ENCODE data around the gene NT5DC4.

The NT5DC4 gene

GRCh38 chr2:112768432-112768831 lies 47.6 kb downstream of the NT5DC4 start:
- Mint-ChIP-seq H3K27me3 (no peaks in the 10 kb centered on the region), H3K9me3 (no peaks in the 10 kb centered on the region), H3K4me1 (peaks cover 22% of the 10 kb centered on the region), H3K27ac (no peak overlapping the region), H3K4me3 (no peak overlapping the region), H3K36me3 (ENCODE audit: low read depth) (peaks cover 1% of the 10 kb centered on the region)
- ATAC-seq: no peak
- DNase-seq: no peak

- ATAC-seq (no peak), DNase-seq (no peak)
- no peak overlapping the region for H3K4me3 Mint-ChIP-seq
- H3K4me1 Mint-ChIP-seq: peaks cover 18% of the 10 kb centered on the region
- H3K36me3 Mint-ChIP-seq (ENCODE audit: low read depth): no peaks in the 10 kb centered on the region
- H3K27ac Mint-ChIP-seq: no peak overlapping the region
- H3K27me3 Mint-ChIP-seq: peaks cover 13% of the 10 kb centered on the region
- peaks cover 5% of the 10 kb centered on the region for H3K9me3 Mint-ChIP-seq
Measured at GRCh38 chr2:112772322-112772721, 51.5 kb downstream of the NT5DC4 start.

DNA sequence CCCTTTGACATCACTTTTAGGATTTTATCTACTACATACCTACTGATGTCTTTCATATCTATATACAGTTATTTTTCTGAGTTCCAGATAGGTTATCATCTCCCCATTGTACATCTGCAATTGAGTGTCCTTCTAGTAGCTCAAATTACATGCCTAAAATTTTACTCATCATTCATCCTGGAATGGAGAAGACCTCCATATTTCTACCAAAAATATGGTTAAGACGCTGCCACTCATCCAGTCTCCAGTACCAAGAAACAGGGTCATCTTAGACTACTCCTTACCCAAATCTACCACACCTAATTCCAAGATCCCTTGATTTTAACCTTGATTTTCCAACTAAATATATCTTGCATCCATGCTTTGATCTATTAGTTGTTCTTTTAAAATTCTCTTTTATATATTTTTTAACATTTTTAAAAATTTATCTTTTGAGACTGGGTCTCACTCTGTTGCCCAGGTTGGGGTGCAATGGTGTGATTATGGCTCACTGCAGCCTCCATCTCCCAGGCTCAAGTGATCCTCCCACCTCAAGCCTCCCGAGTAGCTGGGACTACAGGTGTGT lies 52.2 kb downstream of the NT5DC4 start:
- DNase-seq (no peak), ATAC-seq (no peak)
- no peaks in the 10 kb centered on the region for H3K36me3 Mint-ChIP-seq (ENCODE audit: low read depth)
- H3K4me1 Mint-ChIP-seq: peaks cover 17% of the 10 kb centered on the region
- H3K4me3 Mint-ChIP-seq: no peak overlapping the region
- H3K9me3 Mint-ChIP-seq: peaks cover 5% of the 10 kb centered on the region
- peaks cover 15% of the 10 kb centered on the region for H3K27me3 Mint-ChIP-seq
- H3K27ac Mint-ChIP-seq: no peak overlapping the region

GRCh38 chr2:112773556-112773955 lies 52.7 kb downstream of the NT5DC4 start:
- H3K9me3 Mint-ChIP-seq: peaks cover 5% of the 10 kb centered on the region
- H3K36me3 Mint-ChIP-seq (ENCODE audit: low read depth): no peaks in the 10 kb centered on the region
- ATAC-seq (no peak), DNase-seq (no peak)
- no peak overlapping the region for H3K27ac Mint-ChIP-seq
- H3K27me3 Mint-ChIP-seq: peaks cover 15% of the 10 kb centered on the region
- H3K4me3 Mint-ChIP-seq: no peak overlapping the region
- H3K4me1 Mint-ChIP-seq: peaks cover 14% of the 10 kb centered on the region

DNA sequence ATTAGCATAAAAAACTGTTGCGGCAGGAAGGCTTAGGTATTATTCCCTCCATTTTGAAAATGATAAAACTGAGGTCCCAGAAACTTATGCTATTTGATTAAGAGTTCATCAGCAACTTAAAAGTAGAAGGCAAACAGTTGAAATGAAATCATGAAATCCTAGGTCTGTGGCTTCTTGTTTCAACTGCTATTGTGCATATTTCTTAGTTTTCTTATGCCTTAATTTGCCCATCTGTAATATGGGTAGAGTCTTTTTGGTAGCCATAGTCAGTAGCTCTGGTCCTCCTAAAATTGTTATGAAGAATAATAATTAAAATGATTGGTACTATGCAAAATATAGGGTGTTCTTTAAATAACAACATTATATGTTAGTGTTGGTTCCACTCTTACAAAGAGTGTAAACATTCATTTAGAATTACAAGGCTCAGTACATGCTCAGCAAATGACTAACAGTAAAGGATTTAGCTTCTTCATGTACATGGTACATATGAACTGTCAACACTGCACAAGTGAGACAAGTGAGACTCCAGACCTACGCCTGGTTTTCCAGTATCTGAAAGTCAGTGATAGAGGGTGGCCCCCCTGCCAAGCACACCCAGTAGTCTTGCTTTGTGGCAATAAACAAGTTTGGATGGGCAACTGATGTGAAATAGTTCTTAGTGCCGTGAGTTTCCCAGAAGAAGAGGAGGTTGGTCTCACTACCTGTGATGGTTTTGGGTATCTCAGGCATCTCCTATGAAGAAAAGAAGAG lies 53.9 kb downstream of the NT5DC4 start:
- Mint-ChIP-seq H3K36me3 (ENCODE audit: low read depth) (no peaks in the 10 kb centered on the region), H3K27me3 (peaks cover 15% of the 10 kb centered on the region), H3K9me3 (peaks cover 5% of the 10 kb centered on the region), H3K4me1 (peaks cover 11% of the 10 kb centered on the region), H3K27ac (no peak overlapping the region), H3K4me3 (no peak overlapping the region)
- no peak for ATAC-seq
- no peak for DNase-seq

DNA sequence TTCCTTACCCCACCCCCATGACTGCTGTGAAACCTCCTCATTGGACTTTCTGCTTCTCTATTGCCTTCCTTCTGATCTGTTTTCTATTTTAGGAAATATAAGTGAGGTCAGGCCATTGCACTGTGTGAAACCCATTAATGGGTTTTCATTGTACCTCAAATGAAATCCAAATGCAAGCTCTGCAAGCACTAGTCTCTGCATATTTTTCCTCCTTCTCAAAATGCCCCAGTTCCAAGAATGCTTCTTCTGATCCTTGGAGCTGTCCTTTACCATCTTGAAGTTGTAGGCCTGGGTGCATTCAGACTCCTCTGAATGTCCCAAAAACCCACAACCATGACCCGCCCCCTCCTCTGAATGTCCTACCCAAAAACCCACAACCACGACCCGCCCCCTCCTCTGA lies 55.3 kb downstream of the NT5DC4 start:
- peaks cover 11% of the 10 kb centered on the region for H3K4me1 Mint-ChIP-seq
- peaks cover 5% of the 10 kb centered on the region for H3K9me3 Mint-ChIP-seq
- peaks cover 15% of the 10 kb centered on the region for H3K27me3 Mint-ChIP-seq
- no peak overlapping the region for H3K4me3 Mint-ChIP-seq
- peak; percentile 20 for ATAC-seq
- no peaks in the 10 kb centered on the region for H3K36me3 Mint-ChIP-seq (ENCODE audit: low read depth)
- no peak for DNase-seq
- no peak overlapping the region for H3K27ac Mint-ChIP-seq

- Mint-ChIP-seq H3K27me3 (peaks cover 15% of the 10 kb centered on the region), H3K9me3 (peaks cover 5% of the 10 kb centered on the region), H3K27ac (peak overlapping the region; percentile 59), H3K4me3 (no peak overlapping the region), H3K36me3 (ENCODE audit: low read depth) (no peaks in the 10 kb centered on the region), H3K4me1 (peaks cover 11% of the 10 kb centered on the region)
- DNase-seq (no peak), ATAC-seq (peak; percentile 33)
Measured at GRCh38 chr2:112777036-112777435, 56.2 kb downstream of the NT5DC4 start.

GRCh38 chr2:112779598-112779997 lies 58.8 kb downstream of the NT5DC4 start:
- DNase-seq: no peak
- H3K27me3 Mint-ChIP-seq: peaks cover 24% of the 10 kb centered on the region

DNA sequence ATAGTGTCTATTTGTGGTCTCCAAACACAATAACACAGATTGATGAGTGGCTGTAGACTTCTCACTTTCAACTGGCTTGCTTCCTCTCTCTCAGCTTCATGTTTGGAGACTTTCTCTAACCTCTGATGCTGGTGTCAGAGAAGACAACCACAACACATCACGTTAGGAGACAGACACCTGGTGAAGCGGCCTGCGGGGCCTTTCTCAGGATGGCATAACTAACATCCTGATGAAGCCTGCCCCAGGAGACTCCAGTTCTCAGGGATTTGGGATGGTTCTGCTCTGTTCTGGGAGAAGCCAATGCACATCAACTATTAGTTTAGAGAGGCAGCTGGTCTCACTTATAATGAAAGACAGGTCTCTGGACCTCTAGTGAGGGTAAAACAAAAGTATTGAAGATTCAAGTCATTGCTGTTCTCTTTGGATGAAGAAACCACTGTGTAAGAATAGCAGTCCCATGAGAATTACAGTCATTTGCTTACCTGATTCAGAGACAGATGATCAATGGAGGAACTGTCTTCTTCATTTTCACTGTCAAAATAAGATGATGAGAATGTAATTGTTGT lies 61.5 kb downstream of the NT5DC4 start:
- Mint-ChIP-seq H3K4me3 (no peak overlapping the region), H3K9me3 (no peaks in the 10 kb centered on the region), H3K27me3 (peaks cover 14% of the 10 kb centered on the region), H3K27ac (peak overlapping the region; percentile 24), H3K4me1 (peaks cover 12% of the 10 kb centered on the region), H3K36me3 (ENCODE audit: low read depth) (no peaks in the 10 kb centered on the region)
- ATAC-seq (no peak), DNase-seq (no peak)

More at GRCh38 chr2:112779598-112779997, 58.8 kb downstream of the NT5DC4 start:
- Mint-ChIP-seq H3K4me3 (no peak overlapping the region), H3K4me1 (peaks cover 19% of the 10 kb centered on the region), H3K36me3 (ENCODE audit: low read depth) (no peaks in the 10 kb centered on the region), H3K27ac (no peak overlapping the region), H3K9me3 (peaks cover 5% of the 10 kb centered on the region)
- no peak for ATAC-seq

DNA sequence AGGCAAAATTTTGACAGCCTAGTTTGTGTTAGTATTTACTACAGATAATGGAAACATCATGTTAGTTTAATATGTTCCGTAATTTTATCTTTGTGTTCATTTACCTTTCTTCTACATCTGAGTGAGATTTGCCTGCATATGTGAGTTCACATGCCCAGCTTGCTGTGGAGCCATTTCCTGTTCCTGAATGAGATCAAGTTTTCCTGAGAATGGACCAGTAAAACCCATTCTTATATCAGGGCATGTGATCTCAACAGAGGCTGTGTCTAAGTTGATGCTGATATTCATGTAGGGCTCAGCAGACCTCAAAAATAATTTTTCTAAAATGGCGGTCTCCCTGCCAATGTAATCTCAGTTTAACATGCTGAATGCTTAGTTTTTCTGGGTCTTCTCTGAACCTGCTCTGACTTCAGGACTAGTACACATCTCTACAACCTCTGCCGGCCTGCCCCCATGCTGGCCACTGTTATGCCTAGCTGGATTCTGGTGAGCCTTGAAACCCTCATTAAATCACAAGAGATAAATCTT lies 62.4 kb downstream of the NT5DC4 start:
- Mint-ChIP-seq H3K36me3 (ENCODE audit: low read depth) (no peaks in the 10 kb centered on the region), H3K4me1 (peaks cover 10% of the 10 kb centered on the region), H3K4me3 (no peak overlapping the region), H3K27me3 (peaks cover 12% of the 10 kb centered on the region), H3K9me3 (no peaks in the 10 kb centered on the region), H3K27ac (no peak overlapping the region)
- DNase-seq (no peak), ATAC-seq (no peak)

DNA sequence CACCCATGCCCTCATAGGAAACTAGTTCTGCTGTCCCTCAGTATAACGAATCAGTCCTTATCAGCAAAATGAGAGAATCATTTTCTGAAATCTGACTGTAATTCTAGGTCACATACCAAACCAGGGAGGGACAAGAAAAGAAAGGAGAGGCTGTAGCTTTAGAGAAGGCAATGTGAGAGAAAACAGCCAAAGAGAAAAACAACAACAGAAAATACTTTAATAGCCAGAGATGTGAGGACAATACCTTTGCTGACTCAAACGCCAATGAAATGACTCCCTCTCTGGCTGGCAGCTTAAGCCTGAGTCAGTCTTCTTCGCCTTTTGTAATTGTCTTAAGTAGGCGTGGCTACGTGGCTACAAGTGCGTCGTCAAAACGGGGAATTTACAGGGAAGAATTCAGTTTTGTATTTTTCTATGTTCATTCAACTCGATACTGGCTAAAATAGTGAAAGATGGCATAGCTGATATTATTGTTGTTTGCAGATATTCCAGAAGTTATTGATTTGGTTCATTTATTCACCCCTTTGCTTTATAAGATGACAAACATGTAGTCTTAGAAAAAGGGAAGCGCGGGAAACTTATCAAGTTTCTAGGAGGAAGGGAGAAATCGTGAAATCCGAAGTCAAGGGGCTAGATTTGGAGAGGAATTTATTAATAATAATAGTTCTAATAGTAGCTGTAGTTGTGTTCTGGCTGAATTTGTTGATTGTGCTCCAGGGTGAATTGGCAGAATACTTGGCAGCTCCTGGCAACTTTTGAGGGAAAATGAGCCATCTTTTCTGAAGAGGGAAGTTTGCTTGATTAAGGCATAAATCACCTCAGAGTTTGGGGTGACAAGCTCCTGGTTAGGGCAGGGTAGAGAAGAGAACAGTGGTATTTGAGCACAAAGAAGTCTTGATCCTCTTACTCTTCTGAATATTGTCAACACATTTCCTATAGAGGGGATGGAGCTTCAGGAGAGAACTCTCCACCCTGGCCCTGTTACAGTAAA lies 63.7 kb downstream of the NT5DC4 start, which contains the start of gene IL1A:
IL1A (minus strand) TSS at position 295 of the 991 bp plus-strand sequence. CDS start 723 bp downstream, outside the sequence.
- H3K27me3 Mint-ChIP-seq: peaks cover 12% of the 10 kb centered on the region
- no peak for DNase-seq

DNA sequence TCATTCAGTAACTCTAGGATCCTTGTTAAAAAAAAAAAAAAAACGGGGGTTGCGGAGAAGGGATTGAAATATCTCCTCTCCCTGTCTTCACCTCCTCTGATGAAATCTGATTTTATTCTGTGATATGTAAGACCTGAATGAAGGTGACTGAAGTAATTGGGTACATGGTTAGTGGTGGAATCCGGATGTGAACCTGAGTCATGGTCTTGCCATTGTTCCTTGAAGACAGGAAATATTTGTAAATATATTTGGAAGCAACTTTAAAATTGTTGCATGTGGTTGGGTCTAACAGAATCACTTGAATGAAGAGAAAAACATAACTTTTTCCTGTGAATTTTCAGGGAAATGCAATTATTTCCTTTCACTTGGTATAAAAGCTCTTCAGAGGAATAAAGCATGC lies 66.5 kb downstream of the NT5DC4 start:
- Mint-ChIP-seq H3K9me3 (no peaks in the 10 kb centered on the region), H3K36me3 (ENCODE audit: low read depth) (no peaks in the 10 kb centered on the region), H3K4me3 (no peak overlapping the region), H3K27ac (no peak overlapping the region), H3K4me1 (peaks cover 10% of the 10 kb centered on the region), H3K27me3 (peaks cover 12% of the 10 kb centered on the region)
- no peak for ATAC-seq
- no peak for DNase-seq

More for the DNA sequence above, 63.7 kb downstream of the NT5DC4 start, which contains the start of gene IL1A:
- Mint-ChIP-seq H3K9me3 (no peaks in the 10 kb centered on the region), H3K4me1 (peaks cover 10% of the 10 kb centered on the region), H3K4me3 (no peak within 1 kb of the TSS), H3K36me3 (ENCODE audit: low read depth) (no peaks in the 10 kb centered on the region), H3K27ac (no peak within 1 kb of the TSS)
- no peak for ATAC-seq

DNA sequence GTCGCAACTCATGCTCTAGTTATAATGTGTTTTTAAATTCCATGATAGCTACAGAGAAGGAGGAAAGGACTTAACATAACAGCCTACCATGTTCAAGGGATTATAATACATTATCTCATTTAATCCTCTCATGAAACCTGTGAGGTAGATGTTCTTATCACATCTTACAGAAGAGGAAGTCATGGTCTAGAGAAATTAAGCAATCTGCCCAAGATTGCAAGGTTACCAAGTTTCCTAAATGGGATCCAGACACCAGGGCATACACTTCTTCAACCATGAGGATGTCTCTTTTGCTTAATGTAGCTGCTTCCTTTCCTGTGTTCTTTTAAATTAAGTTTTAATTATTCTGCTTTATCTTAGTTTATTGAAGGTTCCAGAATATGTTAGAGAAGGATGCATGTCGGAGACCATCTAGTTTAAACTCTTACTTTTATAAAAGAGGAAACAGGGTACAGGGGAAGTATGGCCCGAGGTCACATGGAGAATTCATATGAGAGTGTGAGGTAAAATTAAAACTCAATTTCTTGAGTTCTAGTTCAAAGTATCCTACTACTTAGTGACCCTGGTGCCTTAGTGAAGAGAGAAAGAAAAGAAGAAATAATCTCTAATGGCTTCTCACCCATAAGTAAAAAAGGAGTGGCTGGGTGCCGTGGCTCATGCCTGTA lies 67.0 kb downstream of the NT5DC4 start:
- no peaks in the 10 kb centered on the region for H3K36me3 Mint-ChIP-seq (ENCODE audit: low read depth)
- H3K4me3 Mint-ChIP-seq: no peak overlapping the region
- ATAC-seq (no peak), DNase-seq (no peak)
- H3K9me3 Mint-ChIP-seq: no peaks in the 10 kb centered on the region
- H3K4me1 Mint-ChIP-seq: peaks cover 8% of the 10 kb centered on the region
- no peak overlapping the region for H3K27ac Mint-ChIP-seq
- peaks cover 10% of the 10 kb centered on the region for H3K27me3 Mint-ChIP-seq
